Forelimb muscle (tissue), 1 donor: Measurements from ENCODE around the gene EIF5A. TPM values are rescaled to one million over a fixed set of nuclear protein-coding genes. Genes with fewer than 3 reads are reported as not detected.

Source experiments
- DNase-seq: peaks from one replicate; pipeline ENCODE4 v3.0.0-alpha.2; 2013; ENCODE audit warnings: low read depth
- polyA plus RNA-seq: library from polyadenylated mRNA; unstranded; fragments of 120-200 nt; gene quantifications from one replicate; pipeline ENCODE4 v1.2.1, GENCODE V29; 2013; ENCODE audit not compliant: insufficient read length

The EIF5A gene
- 281 TPM for polyA plus RNA-seq

DNA sequence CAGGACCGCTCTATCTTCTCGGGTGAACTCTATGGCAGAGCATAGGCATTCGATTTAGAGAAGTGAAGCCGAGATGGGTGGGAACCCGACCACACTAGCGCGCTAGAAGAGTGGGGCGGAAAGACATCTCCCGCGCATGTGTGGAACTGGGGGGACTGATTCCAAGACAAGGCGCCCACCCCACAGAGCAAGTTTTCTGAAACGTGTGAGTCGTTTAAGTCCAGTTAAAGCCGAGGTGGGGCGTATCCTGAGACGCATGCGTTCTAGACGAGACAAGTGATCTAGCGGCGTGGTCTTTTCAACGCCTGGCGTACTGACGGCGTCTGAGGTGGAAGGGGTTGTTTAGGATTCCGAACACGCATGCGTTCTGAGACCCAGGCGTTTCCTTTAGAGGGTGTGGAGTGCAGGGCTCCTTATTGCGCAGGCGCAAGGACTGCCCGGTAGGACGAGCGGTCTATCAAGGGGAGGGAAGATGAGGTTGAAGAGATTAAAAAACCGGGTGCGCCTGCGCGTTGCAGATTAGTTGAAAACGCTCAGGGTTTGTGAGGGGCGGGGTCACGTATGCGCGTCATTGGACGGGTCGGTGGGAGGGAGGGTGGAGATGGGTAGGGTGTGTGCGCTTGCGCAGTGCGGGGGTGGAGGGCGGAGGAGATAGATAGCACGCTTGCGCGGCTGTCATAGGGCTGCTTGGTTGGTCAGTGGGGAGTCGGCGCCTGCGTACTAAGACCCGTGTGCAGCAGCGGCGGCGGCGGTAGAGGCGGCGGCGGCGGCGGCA, at the start of gene EIF5A:
Gene EIF5A, plus strand, starts transcription at position 718 of the 775 bp plus-strand sequence. CDS start 2,008 bp downstream, outside the sequence.
- DNase-seq, result peak; percentile 100

DNA sequence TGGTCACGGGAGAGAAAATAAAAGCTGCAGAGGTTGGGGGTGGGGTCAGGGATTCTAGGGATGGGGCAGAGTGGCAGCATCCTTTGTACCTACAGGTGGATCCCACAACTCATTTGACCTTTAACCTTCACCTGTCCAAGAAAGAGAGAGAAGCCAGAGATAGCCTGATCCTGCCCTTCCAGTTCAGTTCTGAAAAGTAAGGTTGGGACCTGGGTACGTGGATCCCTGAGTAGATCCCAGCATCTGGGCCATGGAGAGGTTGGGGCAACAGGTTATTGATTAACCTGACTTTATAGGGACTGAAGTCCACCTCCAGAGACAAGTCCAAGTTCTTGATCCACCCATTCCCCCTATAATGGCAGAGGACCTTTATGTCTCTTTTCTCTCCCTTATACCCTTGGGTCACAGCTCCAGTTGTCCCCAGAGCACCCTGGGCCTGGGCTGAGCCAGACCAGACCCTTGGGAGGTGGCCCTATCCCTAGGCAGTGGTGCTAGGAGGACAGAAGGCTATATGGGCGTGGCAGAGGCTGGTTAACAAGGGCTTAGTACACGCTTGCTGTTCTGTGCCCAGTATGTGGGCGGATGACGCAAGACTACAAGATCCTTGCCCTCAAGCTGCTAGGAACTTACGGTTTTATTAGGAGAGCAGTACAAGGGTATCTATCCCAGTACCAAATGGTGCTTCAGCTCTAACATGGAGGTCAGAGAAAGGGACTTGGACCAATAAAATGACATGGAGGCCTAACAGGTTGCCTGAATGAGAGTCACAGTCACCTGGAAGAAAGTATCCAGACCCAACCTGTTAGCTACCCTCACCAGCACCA, 48.5 kb upstream of the EIF5A start:
- no peak for DNase-seq

DNA sequence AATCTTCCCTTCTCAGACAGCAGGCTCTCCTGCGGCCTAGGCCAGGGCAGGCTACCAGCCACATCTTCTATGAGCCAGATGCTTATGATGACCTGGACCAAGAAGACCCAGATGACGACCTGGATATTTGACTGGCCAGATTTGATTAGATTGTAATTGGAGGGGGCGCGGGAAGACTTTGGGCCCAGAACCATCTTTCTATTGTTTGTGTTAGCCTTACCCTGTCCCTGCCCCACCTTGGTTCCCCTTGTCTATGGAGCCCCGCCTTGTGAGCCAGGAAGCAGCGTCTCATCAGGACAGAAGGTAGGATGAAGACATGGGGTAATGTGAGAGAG, 47.9 kb upstream of the EIF5A start:
- no peak for DNase-seq

DNA sequence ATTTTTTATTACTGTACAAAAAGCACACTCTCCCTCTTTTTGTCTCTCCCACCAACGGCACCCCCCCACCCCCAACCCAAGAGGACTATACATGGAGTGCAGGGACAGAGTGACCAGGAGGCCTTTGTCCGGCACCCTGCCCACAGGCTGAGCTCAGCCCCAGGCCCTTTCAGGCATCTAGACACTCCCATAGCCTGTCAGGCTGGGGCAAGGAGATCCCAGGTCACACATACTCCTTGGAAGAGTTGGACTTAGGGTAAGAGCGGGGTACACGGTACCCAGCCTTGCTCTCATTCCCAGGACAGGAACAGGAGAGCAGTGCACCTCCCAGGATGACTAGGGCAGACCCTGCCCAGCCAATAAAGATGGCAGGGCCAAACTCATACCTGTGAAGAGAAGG, 47.3 kb upstream of the EIF5A start:
- DNase-seq, result no peak

DNA sequence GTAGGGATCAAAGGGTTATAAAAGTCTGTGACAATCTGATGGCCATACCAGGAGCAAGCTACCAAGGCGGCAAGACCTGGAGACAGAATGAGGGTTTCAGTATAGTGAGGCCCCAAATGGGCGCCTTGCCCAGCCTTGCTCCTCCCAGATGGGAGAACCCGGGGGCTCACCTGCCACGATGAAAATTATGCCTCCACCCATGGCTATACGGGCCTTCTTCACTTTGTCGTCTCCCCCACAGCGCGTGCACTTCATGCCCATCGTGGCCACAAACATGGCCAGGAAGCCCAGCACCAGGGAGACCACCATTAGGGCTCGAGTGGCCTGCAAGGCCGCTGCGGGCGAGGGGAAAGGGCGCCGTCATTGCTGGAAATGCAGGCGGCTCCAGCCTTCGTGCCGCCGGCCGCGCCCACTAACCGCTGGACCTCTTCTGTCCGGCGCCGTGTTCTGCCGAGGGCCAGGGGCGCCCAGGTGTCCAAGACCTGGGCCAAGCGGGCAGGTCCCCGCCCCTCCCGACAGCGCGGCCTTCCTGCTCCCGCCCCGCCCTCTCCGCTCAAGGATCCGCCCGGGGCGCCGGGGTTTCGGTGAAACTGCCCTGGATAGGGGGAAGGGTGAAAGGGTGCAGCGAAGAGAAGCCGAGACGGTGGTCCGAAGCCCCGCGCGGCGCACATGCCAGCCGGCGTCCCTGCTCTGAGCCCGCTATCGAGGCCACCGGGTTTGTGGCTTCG, 46.6 kb upstream of the EIF5A start:
- DNase-seq, result no peak

DNA sequence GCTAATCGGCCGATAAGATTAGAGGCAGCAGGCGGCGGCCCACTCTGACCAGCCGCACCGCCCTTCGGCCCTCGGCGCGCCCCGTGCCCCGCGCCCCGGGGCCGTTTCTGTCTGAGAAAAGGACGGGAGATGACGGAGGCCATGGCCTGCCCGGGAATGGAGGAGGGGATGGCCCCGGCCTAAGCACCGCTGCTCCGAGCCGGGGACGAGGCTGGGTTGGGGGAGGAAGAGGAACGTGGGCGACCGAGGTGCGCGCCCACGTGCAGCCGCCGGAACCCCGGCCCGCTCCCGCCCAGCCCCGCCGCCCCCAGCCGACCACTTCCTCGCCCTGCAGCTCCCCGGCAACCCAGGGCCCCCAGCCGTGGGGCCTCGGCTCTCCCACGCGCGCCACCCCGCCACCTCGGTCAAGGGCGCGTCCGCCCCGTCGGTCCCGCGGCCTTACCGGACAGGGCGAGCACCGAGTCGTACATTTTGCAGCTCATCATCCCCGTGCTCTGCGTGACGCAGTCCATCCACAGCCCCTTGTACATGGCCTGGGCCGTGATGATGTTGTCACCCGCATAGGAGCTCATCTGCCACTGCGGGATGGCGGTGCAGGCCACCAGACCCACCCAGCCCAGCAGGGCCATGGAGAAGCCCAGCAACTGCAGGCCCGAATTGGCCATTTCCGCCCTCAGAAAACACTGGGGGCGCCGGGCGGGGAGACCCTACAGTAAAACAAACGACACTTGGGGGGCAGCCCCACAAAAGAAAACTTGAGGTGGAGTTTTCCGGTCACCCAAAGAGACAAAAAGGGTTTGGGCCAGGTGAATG, 45.8 kb upstream of the EIF5A start:
- DNase-seq, result no peak

DNA sequence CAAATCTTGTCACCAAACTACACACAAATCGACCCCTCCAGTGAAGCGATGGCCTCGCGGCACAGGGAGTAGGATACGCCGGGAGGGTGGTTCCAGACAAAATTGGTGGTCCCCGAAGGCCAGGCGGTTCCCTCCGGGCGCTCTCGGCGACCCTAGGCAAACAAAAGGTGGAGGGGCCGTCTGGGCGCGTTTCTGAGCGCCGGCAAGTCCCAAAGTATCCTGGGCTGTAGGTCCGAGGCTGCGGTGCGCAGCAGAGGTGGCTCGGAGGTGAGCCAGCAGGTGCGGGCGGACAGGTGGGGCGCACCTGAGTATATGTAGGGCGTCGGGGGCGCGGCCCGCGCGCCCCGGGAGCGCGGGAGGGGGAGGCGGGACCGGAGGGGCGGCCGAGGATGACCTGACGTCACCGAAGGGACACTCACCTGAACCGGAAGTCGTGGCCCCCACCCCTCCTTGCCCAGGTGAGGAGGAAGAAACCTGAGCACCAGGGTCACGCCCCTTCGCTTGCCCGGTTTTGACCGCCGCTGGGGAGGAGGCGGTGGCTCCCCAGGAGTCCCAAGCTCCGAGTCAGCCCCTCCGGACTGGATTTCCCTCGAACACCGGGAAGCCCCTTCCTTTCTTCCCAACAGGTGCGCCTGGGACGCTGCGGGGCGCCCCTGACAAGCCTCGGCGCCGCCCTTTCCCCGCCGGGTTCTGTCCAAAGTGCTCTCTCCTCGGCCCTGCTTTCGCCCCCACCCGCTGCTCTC, 45.1 kb upstream of the EIF5A start, which contains the start of gene CLDN7:
Gene CLDN7, minus strand, starts transcription at position 287 of the 743 bp plus-strand sequence. CDS start 435 bp downstream, outside the sequence.
- no peak for DNase-seq

DNA sequence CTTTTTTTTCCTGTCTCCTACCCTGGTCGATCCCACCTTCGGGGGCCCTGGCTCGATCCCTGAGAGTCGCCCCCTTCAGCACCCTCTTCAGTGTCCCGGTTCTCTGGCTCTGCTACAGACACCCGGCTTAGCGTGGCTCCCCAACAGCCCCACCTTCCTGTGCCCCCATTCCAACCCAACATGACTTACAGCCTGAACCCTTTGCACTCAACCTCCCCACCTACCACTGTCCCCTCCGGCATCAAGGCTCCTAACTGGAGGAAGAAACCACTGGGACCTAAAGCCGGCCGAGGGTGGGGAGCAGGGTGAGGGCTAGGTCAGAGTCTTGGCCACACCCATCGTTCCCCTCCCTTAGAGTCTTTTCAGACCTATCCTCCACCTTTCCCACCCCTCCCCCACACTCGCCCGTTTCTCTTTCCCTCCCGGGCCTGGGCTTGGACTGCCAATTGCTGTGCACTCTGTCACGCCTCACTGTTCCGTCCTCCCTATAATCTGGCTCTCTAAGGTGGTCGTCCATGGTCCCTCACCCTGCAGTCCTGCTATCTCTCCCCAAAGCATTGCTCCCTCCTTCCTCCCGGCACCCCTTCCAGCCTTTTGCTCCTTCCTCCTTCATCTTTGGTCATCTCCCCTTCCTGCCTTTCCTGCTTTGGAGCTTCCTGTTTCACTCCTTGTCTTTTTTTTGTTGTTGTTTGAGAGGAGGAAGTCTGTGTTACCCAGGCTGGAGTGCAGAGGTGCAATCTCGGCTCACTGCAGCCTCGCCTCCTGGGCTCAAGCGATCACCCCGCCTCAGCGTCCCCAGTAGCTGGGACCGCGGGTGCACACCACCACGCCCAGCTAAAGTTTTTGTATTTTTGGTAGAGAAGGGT, 44.3 kb upstream of the EIF5A start:
- no peak for DNase-seq

DNA sequence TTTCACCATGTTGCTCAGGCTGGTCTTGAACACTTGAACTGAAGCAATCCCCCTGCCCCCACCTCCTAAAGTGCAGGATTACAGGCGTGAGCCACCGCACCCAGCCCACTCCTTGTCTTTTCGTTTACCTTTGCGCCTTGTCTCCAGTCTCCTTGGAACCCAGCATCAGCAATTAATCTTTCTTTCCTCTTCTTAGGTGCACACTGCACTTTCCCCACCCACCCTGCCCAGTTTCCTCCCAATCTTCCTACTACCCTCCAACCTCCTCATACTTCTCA, 43.7 kb upstream of the EIF5A start:
- no peak for DNase-seq

DNA sequence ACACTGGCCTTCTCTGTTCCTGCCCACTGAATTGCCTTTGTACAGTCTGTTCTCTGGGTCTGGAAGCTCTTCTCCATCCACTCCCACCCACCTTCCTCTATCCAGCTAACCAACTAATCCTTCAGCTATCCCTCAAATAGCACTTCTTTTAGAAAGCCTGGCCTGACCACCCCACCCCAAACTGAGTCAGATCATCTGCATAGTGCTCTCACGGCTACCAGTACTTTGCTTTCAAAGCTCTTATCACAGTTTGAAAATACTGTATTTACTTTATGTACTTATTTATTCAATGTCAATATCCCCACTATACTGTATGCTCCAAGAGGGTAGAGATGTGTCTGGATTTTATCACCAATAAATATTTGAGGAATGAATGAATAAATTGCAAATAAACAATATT, 40.6 kb upstream of the EIF5A start:
- DNase-seq, result no peak

DNA sequence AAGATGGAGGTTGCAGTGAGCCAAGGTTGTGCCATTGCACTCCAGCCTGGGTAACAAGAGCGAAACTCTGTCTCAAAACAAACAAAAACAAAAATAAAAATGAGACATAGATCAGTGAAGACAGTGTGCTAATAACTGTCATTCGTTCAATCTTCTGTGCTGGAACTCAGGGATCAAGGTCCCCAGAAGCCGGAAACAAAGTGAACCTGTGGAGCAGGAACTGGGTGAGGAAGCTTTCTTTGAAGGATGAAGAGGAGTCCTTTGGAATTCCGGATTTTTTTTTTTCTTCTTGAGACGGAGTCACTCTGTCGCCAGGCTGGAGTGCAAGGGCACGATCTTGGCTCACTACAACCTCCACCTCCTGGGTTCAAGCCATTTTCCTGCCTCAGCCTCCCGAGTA, 28.0 kb upstream of the EIF5A start:
- no peak for DNase-seq

DNA sequence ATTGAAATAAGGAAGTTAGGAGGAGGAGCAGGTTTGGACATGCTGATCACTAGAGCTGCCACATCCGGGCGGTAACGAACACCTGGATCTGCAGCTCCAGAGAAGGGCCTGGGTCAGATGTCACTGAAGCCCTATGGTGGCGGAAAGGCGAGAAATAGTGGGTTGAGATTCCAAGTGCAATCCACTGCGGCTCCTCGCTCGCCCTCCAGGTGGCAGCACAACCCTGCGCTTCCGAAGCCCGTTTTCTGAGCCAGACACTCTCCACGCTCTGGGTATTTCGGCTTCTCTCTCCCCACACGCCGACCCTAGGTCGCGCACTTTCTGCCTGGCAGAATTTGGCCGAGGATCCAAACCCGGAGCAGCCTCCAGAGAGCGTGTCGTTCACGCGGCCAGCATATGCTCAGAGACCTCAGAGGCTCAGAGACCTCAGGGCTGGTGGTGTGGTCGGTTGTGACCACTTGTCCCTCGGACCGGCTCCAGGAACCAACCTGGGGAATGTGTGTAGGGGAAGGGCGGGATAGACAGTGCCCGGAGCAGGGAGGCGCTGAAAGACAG, 26.8 kb upstream of the EIF5A start:
- DNase-seq, result peak; percentile 53

DNA sequence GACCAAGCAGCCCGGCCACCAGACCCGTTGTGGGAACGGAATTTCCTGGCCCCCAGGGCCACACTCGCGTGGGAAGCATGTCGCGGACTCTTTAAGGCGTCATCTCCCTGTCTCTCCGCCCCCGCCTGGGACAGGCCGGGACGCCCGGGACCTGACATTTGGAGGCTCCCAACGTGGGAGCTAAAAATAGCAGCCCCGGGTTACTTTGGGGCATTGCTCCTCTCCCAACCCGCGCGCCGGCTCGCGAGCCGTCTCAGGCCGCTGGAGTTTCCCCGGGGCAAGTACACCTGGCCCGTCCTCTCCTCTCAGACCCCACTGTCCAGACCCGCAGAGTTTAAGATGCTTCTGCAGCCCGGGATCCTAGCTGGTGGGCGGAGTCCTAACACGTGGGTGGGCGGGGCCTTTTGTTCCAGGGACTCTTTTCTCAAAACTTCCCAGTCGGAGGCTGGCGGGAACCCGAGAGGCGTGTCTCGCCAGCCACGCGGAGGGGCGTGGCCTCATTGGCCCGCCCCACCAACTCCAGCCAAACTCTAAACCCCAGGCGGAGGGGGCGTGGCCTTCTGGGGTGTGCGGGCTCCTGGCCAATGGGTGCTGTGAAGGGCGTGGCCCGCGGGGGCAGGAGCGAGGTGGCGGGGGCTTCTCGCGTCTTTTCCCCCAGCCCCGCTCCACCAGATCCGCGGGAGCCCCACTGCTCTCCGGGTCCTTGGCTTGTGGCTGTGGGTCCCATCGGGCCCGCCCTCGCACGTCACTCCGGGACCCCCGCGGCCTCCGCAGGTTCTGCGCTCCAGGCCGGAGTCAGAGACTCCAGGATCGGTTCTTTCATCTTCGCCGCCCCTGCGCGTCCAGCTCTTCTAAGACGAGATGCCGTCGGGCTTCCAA, 26.1 kb upstream of the EIF5A start, which contains the start of gene SLC2A4:
Gene SLC2A4, plus strand, starts transcription at position 645 of the 879 bp plus-strand sequence. Its CDS starts 217 bp downstream, at position 862.
- DNase-seq, result peak; percentile 68

DNA sequence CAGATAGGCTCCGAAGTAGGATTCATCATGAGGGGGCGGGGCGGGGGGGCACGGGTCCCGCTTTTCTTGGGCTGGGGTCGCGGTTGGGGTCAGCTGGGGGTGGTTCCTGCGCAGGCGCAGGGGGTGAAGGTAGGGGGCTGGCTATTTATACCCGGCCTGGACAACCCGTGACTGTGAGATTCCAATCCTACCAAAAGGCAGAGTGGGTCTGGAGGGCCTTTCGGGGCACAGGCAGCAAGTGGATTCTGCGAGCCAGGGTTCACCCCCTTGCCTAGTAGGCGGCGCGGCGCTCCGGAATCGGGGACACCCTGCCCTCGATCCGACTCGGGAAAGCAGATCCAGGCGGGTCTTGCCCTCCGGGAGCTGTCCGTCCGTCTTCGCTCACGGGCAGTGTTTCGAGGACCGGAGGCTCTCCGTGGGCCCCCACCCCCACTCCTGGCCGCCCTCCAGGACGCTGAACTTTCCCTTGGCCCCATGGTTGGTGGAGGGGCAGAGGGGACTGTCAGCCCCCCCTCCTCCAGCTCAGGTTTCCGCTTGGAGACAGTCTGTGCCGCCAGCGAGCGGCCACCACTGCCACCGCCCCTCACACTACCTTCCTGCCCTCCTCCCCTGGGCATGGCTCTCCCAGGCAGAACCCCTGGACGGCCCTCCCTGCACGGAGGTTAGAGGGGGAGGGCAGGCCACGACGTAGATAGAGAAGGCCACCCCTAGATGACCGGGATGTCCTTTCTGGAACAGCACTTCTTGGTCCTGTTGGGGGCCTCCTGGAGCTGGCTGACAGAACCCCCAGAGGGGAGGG, 25.3 kb upstream of the EIF5A start:
- DNase-seq, result no peak

DNA sequence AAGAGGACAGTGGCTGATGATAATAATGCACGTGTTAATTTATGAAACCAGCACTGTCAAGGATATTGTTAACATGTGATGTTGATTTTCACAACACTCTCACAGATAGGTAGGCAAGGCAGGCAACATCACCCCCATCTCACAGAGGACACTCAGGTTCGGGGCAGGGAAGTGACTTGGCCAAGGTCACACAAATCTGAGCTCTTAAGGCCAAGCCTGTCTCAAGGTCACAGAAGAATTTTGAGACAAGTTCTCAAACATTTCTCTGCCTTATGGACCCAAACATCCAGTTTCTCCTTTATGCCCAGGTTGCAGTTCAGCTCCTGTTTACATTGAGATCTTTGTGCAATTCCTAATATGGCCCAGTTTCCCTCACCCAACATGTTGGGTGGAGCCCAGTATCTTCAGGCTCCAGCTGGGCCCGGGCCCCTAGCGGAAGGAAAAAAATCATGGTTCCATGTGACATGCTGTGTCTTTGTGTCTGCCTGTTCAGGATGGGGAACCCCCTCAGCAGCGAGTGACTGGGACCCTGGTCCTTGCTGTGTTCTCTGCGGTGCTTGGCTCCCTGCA, 24.6 kb upstream of the EIF5A start:
- DNase-seq, result no peak

DNA sequence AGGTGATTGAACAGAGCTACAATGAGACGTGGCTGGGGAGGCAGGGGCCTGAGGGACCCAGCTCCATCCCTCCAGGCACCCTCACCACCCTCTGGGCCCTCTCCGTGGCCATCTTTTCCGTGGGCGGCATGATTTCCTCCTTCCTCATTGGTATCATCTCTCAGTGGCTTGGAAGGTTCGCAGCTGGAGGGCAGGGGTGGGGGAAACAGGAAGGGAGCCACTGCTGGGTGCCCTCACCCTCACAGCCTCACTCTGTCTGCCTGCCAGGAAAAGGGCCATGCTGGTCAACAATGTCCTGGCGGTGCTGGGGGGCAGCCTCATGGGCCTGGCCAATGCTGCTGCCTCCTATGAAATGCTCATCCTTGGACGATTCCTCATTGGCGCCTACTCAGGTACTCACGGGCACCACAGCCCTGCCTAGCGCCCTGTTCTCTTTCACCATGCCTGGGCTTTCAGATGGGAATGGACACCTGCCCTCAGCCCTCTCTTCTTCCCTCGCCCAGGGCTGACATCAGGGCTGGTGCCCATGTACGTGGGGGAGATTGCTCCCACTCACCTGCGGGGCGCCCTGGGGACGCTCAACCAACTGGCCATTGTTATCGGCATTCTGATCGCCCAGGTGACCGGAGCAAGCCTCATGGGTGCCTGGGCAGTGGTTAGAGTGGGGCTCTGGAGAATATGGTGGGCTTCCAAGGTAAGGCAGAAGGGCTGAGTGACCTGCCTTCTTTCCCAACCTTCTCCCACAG, 23.8 kb upstream of the EIF5A start:
- DNase-seq, result no peak

DNA sequence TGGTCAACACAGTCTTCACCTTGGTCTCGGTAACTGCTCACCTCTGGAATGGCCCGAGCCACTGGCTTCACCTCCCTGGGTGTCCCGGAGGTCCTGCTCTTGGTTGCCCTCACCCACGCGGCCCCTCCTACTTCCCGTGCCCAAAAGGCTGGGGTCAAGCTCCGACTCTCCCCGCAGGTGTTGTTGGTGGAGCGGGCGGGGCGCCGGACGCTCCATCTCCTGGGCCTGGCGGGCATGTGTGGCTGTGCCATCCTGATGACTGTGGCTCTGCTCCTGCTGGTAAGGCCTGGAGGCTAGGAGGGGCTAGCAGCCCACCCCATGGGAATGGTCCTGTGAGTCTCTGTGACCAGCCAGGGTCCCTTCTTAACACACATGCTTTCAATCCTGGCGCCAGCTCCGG, 22.5 kb upstream of the EIF5A start:
- no peak for DNase-seq
